Measurements from ENCODE around the gene PRKCZ.
"Not testable (repeated sequence)": the region's sequence is repeated elsewhere in the genome, so short reads cannot be mapped to it uniquely, and the experiment has no call there.

PRKCZ gene

DNA sequence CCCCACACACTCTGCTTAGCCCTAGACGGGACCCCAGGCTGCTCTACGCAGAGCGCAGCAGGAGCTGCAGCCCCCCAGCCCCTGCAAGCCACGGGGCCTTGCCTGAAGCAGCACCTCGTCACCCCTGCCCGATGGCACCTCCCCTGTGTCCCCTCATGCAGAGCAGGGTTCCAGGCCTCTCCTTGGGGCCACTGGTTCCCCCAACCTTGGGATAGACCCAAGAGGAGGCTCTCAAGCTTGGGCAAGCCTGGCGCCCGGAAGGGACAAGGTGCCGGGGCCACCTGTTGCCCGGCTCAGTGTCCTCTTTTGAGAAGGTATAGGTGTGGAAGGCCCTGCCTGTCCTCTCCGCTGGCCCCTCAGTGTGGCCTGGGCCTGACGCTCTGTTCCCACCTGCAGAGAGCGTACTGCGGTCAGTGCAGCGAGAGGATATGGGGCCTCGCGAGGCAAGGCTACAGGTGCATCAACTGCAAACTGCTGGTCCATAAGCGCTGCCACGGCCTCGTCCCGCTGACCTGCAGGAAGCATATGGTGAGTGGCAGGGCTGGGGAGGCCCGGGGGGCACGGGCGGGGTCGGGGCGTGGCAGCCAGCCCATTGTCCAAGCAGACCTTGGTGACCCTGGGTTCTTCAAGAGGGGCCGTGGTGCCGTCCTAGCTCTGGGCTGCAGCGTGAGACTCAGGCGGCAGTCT is 93.7 kb downstream of the PRKCZ start:
- Histone ChIP-seq H3K27me3 (ENCODE audit: control insufficient read depth, insufficient read depth, low read length) (no peaks in the 10 kb centered on the region), H3K36me3 (ENCODE audit: control insufficient read depth, insufficient read depth, low read length) (peaks cover 34% of the 10 kb centered on the region)

GRCh38 chr1:2144501-2145090 is 94.4 kb downstream of the PRKCZ start:
- Histone ChIP-seq H3K9me3 (ENCODE audit: control insufficient read depth, insufficient read depth, low read depth, low read length) (no peaks in the 10 kb centered on the region), H3K27ac (ENCODE audit: low read depth, low read length) (no peak overlapping the region), H3K36me3 (ENCODE audit: control insufficient read depth, insufficient read depth, low read length) (peaks cover 40% of the 10 kb centered on the region), H3K27me3 (ENCODE audit: control insufficient read depth, insufficient read depth, low read length) (no peaks in the 10 kb centered on the region), H3K9ac (ENCODE audit: low read length) (no peak overlapping the region), H3K4me1 (ENCODE audit: control insufficient read depth, insufficient read depth, low read length) (no peaks in the 10 kb centered on the region), H3K4me3 (ENCODE audit: low read depth, low read length) (no peak overlapping the region)

More for the DNA sequence above, 93.7 kb downstream of the PRKCZ start:
- Histone ChIP-seq H3K27ac (ENCODE audit: low read depth, low read length) (no peak overlapping the region), H3K9me3 (ENCODE audit: control insufficient read depth, insufficient read depth, low read depth, low read length) (no peaks in the 10 kb centered on the region), H3K4me3 (ENCODE audit: low read depth, low read length) (no peak overlapping the region), H3K9ac (ENCODE audit: low read length) (no peak overlapping the region), H3K4me1 (ENCODE audit: control insufficient read depth, insufficient read depth, low read length) (no peaks in the 10 kb centered on the region)

DNA sequence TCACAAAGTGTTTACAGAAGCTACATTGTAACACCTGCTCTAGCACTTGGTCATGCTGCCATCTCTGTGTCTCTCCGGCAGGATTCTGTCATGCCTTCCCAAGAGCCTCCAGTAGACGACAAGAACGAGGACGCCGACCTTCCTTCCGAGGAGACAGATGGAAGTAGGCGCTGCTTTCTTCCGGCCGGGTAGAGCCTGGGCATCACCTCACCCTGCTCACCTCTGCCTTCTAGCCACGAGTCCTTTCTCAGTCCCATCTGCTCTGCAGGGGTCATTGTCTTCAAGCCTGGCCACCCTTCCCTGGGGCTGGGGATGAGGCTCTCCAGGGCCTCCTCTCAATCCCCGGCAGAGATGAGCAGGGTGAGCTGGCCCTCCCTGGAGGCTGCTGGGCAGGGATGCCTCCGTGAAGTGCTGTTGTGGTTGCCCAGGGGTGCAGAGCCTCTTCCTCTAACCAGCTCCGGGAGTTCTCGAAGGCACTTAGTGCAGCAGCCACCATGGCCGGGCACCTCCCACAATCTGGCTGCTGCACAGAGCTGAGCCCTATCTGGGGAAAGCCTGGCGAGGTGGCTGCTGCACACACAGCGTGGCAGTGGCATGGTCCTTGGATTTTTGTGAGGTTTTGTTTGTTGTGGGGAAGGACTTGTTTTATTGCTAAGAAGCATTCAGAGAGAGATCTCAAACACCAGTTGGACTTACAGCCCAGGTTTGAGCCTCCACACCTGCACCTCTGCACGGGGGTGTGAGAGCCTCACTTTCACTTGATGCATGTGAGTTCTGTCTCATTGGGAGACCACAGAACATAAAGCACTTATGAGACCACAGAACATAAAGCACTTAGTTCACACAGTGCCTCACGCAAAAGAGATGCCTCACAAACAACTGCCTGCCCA is 96.0 kb downstream of the PRKCZ start:
- H3K9ac ChIP-seq (ENCODE audit: low read length), result no peak overlapping the region
- no peak overlapping the region for H3K27ac ChIP-seq (ENCODE audit: low read depth, low read length)
- H3K4me1 ChIP-seq (ENCODE audit: control insufficient read depth, insufficient read depth, low read length), result no peaks in the 10 kb centered on the region
- H3K36me3 ChIP-seq (ENCODE audit: control insufficient read depth, insufficient read depth, low read length), result peaks cover 49% of the 10 kb centered on the region
- H3K9me3 ChIP-seq (ENCODE audit: control insufficient read depth, insufficient read depth, low read depth, low read length), result no peaks in the 10 kb centered on the region
- no peaks in the 10 kb centered on the region for H3K27me3 ChIP-seq (ENCODE audit: control insufficient read depth, insufficient read depth, low read length)
- H3K4me3 ChIP-seq (ENCODE audit: low read depth, low read length), result no peak overlapping the region

DNA sequence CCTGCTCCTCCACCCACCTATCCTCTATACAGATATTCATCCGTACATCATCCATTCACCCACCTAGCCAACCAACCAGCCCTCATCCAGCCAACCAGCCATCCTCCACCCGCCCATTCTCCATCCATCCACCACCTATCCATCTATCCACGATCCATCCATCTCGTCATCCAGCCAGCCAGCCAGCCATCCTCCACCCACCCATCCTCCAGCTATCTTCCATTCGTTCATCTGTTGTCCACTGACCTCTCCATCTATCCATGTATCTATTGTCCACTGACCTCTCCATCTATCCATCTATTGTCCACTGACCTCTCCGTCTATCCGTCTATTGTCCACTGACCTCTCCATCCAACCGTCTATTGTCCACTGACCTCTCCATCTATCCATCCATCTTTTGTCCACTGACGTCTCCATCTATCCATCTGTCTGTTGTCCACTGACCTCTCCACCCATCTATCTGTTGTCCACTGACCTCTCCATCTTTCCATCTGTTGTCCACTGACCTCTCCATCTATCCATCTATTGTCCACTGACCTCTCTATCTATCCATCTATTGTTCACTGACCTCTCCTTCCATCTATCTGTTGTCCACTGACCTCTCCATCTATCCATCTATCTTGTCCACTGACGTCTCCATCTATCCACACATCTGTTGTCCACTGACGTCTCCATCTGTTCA is 96.8 kb downstream of the PRKCZ start:
- Histone ChIP-seq H3K9me3 (ENCODE audit: control insufficient read depth, insufficient read depth, low read depth, low read length) (no peaks in the 10 kb centered on the region), H3K27me3 (ENCODE audit: control insufficient read depth, insufficient read depth, low read length) (no peaks in the 10 kb centered on the region), H3K4me1 (ENCODE audit: control insufficient read depth, insufficient read depth, low read length) (no peaks in the 10 kb centered on the region), H3K27ac (ENCODE audit: low read depth, low read length) (no peak overlapping the region), H3K9ac (ENCODE audit: low read length) (no peak overlapping the region), H3K36me3 (ENCODE audit: control insufficient read depth, insufficient read depth, low read length) (peaks cover 53% of the 10 kb centered on the region), H3K4me3 (ENCODE audit: low read depth, low read length) (no peak overlapping the region)

DNA sequence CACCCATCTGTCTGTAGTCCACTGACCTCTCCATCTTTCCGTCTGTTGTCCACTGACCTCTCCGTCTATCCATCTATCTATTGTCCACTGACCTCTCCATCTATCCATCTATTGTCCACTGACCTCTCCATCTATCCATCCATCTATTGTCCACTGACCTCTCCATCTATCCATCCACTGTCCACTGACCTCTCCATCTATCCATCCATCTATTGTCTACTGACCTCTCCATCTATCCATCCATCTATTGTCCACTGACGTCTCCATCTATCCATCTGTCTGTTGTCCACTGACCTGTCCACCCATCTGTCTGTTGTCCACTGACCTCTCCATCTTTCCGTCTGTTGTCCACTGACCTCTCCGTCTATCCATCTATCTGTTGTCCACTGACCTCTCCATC is 97.7 kb downstream of the PRKCZ start:
- not testable (repeated sequence) for H3K9ac ChIP-seq (ENCODE audit: low read length); H3K4me3 ChIP-seq (ENCODE audit: low read depth, low read length)

GRCh38 chr1:2148691-2149090 is 98.5 kb downstream of the PRKCZ start:
- Histone ChIP-seq H3K27ac (ENCODE audit: low read depth, low read length) (no peak overlapping the region), H3K27me3 (ENCODE audit: control insufficient read depth, insufficient read depth, low read length) (no peaks in the 10 kb centered on the region), H3K4me1 (ENCODE audit: control insufficient read depth, insufficient read depth, low read length) (no peaks in the 10 kb centered on the region), H3K9me3 (ENCODE audit: control insufficient read depth, insufficient read depth, low read depth, low read length) (no peaks in the 10 kb centered on the region), H3K9ac (ENCODE audit: low read length) (no peak overlapping the region), H3K4me3 (ENCODE audit: low read depth, low read length) (no peak overlapping the region), H3K36me3 (ENCODE audit: control insufficient read depth, insufficient read depth, low read length) (peaks cover 65% of the 10 kb centered on the region)

More for the DNA sequence above, 97.7 kb downstream of the PRKCZ start:
- not testable (repeated sequence) for H3K27me3 ChIP-seq (ENCODE audit: control insufficient read depth, insufficient read depth, low read length); H3K4me1 ChIP-seq (ENCODE audit: control insufficient read depth, insufficient read depth, low read length); H3K9me3 ChIP-seq (ENCODE audit: control insufficient read depth, insufficient read depth, low read depth, low read length); H3K27ac ChIP-seq (ENCODE audit: low read depth, low read length)
- peaks cover 58% of the 10 kb centered on the region for H3K36me3 ChIP-seq (ENCODE audit: control insufficient read depth, insufficient read depth, low read length)

- no peaks in the 10 kb centered on the region for H3K4me1 ChIP-seq (ENCODE audit: control insufficient read depth, insufficient read depth, low read length)
- H3K36me3 ChIP-seq (ENCODE audit: control insufficient read depth, insufficient read depth, low read length), result peaks cover 68% of the 10 kb centered on the region
- H3K9me3 ChIP-seq (ENCODE audit: control insufficient read depth, insufficient read depth, low read depth, low read length), result no peaks in the 10 kb centered on the region
- H3K27ac ChIP-seq (ENCODE audit: low read depth, low read length), result no peak overlapping the region
- H3K27me3 ChIP-seq (ENCODE audit: control insufficient read depth, insufficient read depth, low read length), result no peaks in the 10 kb centered on the region
- H3K4me3 ChIP-seq (ENCODE audit: low read depth, low read length), result no peak overlapping the region
- H3K9ac ChIP-seq (ENCODE audit: low read length), result no peak overlapping the region
Observed at GRCh38 chr1:2150801-2151200, 100.6 kb downstream of the PRKCZ start.

GRCh38 chr1:2151252-2151651 is 101.0 kb downstream of the PRKCZ start:
- Histone ChIP-seq H3K36me3 (ENCODE audit: control insufficient read depth, insufficient read depth, low read length) (peaks cover 69% of the 10 kb centered on the region), H3K9ac (ENCODE audit: low read length) (no peak overlapping the region), H3K4me1 (ENCODE audit: control insufficient read depth, insufficient read depth, low read length) (no peaks in the 10 kb centered on the region), H3K27me3 (ENCODE audit: control insufficient read depth, insufficient read depth, low read length) (no peaks in the 10 kb centered on the region), H3K27ac (ENCODE audit: low read depth, low read length) (no peak overlapping the region), H3K9me3 (ENCODE audit: control insufficient read depth, insufficient read depth, low read depth, low read length) (no peaks in the 10 kb centered on the region), H3K4me3 (ENCODE audit: low read depth, low read length) (no peak overlapping the region)

GRCh38 chr1:2151911-2152310 is 101.7 kb downstream of the PRKCZ start:
- H3K27ac ChIP-seq (ENCODE audit: low read depth, low read length), result no peak overlapping the region
- H3K9me3 ChIP-seq (ENCODE audit: control insufficient read depth, insufficient read depth, low read depth, low read length), result no peaks in the 10 kb centered on the region
- H3K36me3 ChIP-seq (ENCODE audit: control insufficient read depth, insufficient read depth, low read length), result peaks cover 69% of the 10 kb centered on the region
- H3K4me3 ChIP-seq (ENCODE audit: low read depth, low read length), result no peak overlapping the region
- no peaks in the 10 kb centered on the region for H3K4me1 ChIP-seq (ENCODE audit: control insufficient read depth, insufficient read depth, low read length)
- no peak overlapping the region for H3K9ac ChIP-seq (ENCODE audit: low read length)
- no peaks in the 10 kb centered on the region for H3K27me3 ChIP-seq (ENCODE audit: control insufficient read depth, insufficient read depth, low read length)

DNA sequence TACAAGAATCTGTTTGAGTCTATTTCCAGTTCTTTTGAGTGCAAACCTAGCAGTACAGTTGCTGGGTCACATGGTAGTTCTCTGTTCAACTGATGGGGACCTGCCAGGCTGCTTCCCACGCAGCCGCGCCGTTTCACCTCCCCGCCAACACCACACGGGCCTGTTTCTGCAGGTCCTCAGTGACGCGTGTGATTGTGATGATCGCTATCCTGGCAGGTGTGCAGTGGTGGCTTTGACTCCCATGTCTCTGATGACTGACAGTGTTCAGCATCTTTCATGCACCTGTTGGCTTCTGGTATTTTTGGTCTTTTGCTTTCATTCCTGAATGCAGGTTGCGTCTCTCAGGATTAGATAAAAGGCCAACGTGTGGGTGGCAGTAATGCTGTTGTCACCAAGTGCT is 102.7 kb downstream of the PRKCZ start:
- Histone ChIP-seq H3K27ac (ENCODE audit: low read depth, low read length) (no peak overlapping the region), H3K9me3 (ENCODE audit: control insufficient read depth, insufficient read depth, low read depth, low read length) (no peaks in the 10 kb centered on the region), H3K9ac (ENCODE audit: low read length) (no peak overlapping the region), H3K4me3 (ENCODE audit: low read depth, low read length) (no peak overlapping the region), H3K4me1 (ENCODE audit: control insufficient read depth, insufficient read depth, low read length) (no peaks in the 10 kb centered on the region), H3K27me3 (ENCODE audit: control insufficient read depth, insufficient read depth, low read length) (no peaks in the 10 kb centered on the region), H3K36me3 (ENCODE audit: control insufficient read depth, insufficient read depth, low read length) (peaks cover 62% of the 10 kb centered on the region)
